ENCODE data around the gene TOX2.

TOX2 gene

DNA sequence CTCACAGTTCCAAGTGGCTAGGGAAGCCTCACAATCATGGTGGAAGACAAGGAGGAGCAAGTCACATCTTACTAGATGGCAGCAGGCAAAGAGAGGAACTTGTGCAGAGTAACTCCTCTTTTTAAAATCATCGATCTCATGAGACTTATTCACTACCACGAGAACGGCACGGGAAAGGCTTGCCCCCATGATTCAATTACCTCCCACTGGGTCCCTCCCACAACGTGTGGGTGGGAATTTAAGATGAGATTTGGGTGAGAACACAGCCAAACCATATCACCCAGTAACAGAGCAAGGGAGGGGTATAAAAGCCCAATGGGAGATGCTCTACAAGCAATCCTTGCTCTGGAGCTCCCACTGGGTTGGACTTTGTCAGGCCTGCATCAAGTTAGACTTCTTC lies 192.0 kb downstream of the TOX2 start:
- peaks cover 17% of the 10 kb centered on the region for H3K9me3 Mint-ChIP-seq
- peaks cover 34% of the 10 kb centered on the region for H3K27me3 Mint-ChIP-seq
- no peak overlapping the region for H3K4me3 Mint-ChIP-seq
- no peak overlapping the region for H3K27ac Mint-ChIP-seq
- no peaks in the 10 kb centered on the region for H3K36me3 Mint-ChIP-seq (ENCODE audit: low read depth)
- intact Hi-C loops (cut with micrococcal nuclease): no loop called here
- H3K4me1 Mint-ChIP-seq (ENCODE audit: low read depth): no peaks in the 10 kb centered on the region

DNA sequence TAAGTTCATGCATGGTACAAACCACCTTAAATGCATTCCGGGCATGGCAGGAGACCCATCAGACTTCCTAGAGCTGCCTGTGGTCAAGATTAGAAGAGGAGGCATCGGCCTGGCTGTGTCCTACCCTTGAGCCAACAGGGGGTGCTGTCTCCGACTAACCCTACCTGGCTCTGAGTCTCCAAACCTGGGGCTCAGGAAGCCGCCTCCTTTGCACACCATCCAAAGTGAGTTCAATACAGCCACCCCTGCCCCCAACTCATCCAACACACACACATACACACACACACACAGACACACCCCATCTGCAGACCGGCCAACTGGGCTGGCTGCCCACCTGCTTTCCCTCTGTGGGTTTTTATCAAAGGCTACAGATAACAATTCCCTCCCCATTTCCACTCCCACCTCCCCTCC lies 195.3 kb downstream of the TOX2 start:
- intact Hi-C loops (cut with micrococcal nuclease): no loop called here
- no peaks in the 10 kb centered on the region for H3K4me1 Mint-ChIP-seq (ENCODE audit: low read depth)

DNA sequence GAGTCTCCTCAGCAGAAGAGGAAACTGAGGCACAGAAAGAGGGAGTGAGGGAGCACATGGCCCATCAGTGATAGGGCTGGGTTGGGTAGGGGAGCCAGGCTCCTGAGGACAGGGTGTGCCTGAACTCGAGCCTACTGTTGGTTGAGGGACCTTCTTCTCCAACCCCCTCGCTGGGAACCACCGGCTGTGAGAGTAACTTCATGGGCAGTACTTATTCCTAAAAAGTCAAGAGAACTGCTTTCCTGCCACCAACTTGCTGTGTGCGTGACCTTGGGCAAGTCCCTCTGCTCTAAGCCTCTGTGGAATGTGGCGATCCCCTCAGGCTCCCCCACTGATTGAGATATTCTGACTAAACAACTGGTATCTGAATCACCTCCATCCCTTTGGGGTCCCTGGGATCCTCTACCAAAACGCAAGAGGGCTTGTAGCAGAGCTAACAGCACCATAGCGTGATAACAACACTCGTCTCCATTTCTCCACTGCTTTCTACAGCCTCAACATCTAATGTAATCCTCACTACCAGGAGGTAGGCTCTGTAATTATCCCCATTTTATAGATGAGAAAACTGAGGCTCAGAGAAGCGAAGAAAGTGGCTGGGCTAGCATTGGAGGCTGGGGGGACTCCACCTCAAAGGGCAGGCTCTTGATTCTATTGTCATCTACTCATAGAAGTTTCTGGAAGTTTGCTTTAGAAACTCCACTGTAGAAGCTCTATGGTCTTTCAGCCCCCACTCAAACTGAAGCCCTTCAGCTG lies 196.3 kb downstream of the TOX2 start:
- H3K27me3 Mint-ChIP-seq: peaks cover 44% of the 10 kb centered on the region
- H3K4me3 Mint-ChIP-seq: no peak overlapping the region
- H3K27ac Mint-ChIP-seq: no peak overlapping the region
- H3K9me3 Mint-ChIP-seq: peaks cover 17% of the 10 kb centered on the region
- H3K36me3 Mint-ChIP-seq (ENCODE audit: low read depth): no peaks in the 10 kb centered on the region
- intact Hi-C loops (cut with micrococcal nuclease): no loop called here
- H3K4me1 Mint-ChIP-seq (ENCODE audit: low read depth): no peaks in the 10 kb centered on the region

More for the DNA sequence above, 195.3 kb downstream of the TOX2 start:
- Mint-ChIP-seq H3K36me3 (ENCODE audit: low read depth) (no peaks in the 10 kb centered on the region), H3K9me3 (peaks cover 17% of the 10 kb centered on the region), H3K4me3 (no peak overlapping the region), H3K27me3 (peaks cover 43% of the 10 kb centered on the region), H3K27ac (no peak overlapping the region)

DNA sequence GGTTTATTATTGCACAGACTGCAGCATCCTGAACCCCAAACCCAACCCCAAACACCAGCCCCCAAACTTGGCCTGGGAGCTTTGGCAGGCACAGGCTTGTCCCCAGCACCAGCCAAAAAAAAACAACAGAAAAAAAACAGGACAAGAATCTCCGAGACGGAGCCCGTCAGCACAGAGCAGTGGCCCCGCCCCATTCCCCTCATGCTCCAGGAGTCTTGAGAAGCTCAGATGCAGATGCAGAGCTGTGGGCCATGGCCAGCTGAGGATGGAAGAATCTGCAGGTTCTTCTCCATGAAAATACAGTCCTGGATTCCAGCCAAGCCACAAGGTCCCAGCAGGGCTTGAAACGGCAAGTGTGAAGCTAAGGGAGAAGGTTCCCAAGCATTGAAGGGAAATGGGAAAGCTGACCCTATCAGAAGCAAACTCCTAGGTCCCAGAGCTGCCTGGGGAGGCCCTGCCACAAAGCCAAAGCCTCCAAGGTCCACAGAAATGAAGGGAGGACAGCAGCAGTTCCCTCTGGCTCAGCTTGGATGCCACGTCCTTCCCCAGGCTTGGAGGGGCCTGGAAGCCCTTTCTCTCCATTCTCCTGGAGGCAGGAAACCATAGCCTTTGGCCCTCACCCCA lies 197.2 kb downstream of the TOX2 start:
- H3K27me3 Mint-ChIP-seq: peaks cover 46% of the 10 kb centered on the region
- intact Hi-C loops (cut with micrococcal nuclease): no loop called here
- peaks cover 17% of the 10 kb centered on the region for H3K9me3 Mint-ChIP-seq

DNA sequence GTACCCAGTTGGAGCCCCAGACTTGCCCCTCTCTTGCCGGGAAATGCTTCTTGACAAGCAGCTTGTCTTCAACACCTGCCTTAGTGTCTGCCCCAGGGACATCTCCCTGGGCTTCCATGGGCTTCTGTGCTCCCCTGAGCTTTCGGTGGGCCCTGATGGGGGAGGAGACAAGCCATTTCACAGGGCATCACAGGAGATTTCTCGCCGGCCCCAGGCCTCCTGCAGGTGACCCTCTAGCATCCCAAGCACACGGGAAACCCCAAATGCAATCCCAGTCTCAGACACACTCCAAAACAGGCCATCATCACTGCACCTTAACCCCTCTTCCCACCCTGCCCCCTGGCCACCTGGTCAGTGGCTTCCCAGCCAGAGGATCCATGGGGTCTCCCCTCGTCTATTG lies 197.8 kb downstream of the TOX2 start:
- no peaks in the 10 kb centered on the region for H3K36me3 Mint-ChIP-seq (ENCODE audit: low read depth)
- H3K4me1 Mint-ChIP-seq (ENCODE audit: low read depth): no peaks in the 10 kb centered on the region
- peaks cover 13% of the 10 kb centered on the region for H3K9me3 Mint-ChIP-seq
- intact Hi-C loops (cut with micrococcal nuclease): no loop called here
- H3K27me3 Mint-ChIP-seq: peaks cover 53% of the 10 kb centered on the region
- H3K27ac Mint-ChIP-seq: no peak overlapping the region
- H3K4me3 Mint-ChIP-seq: no peak overlapping the region

More for the DNA sequence above, 197.2 kb downstream of the TOX2 start:
- Mint-ChIP-seq H3K4me1 (ENCODE audit: low read depth) (no peaks in the 10 kb centered on the region), H3K27ac (no peak overlapping the region), H3K36me3 (ENCODE audit: low read depth) (no peaks in the 10 kb centered on the region), H3K4me3 (no peak overlapping the region)

DNA sequence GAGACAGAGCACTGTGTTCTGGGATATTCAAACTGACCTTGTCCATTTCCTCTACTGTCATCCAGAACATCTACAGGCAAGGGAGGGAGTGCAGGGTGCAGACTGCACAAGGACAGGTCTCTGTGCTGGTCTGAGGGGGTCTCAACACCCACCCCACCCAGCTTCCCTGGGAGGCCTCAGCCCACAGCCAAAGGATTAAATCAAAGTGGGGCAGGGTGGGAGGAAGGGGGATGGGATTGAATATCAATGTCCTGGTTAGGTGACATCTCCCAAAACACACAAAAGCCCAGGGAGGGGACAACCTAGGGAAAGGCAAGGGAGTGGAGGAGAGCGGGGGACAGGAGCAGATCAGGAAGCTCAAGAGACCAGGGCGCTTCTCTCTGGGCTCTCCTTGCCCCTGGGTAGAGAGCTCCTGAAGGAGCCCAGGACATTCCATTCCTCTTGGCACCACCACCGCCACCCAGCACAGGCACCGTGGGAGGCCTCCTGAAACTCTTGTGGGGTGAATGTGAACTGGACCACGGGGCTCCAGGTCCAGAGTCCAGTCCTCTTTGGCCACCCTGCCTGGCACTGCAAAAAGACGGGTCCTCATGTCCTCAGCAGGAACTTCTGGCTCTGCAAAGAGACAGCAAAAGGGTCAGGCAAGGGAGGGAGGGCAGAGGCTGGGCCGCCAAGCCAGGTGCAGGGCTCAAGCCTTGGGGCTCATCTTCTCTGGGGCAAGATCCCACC lies 198.4 kb downstream of the TOX2 start:
- intact Hi-C loops (cut with micrococcal nuclease): no loop called here
- peaks cover 7% of the 10 kb centered on the region for H3K9me3 Mint-ChIP-seq
- no peaks in the 10 kb centered on the region for H3K4me1 Mint-ChIP-seq (ENCODE audit: low read depth)
- H3K27ac Mint-ChIP-seq: no peak overlapping the region
- peaks cover 57% of the 10 kb centered on the region for H3K27me3 Mint-ChIP-seq
- H3K4me3 Mint-ChIP-seq: no peak overlapping the region
- H3K36me3 Mint-ChIP-seq (ENCODE audit: low read depth): no peaks in the 10 kb centered on the region

DNA sequence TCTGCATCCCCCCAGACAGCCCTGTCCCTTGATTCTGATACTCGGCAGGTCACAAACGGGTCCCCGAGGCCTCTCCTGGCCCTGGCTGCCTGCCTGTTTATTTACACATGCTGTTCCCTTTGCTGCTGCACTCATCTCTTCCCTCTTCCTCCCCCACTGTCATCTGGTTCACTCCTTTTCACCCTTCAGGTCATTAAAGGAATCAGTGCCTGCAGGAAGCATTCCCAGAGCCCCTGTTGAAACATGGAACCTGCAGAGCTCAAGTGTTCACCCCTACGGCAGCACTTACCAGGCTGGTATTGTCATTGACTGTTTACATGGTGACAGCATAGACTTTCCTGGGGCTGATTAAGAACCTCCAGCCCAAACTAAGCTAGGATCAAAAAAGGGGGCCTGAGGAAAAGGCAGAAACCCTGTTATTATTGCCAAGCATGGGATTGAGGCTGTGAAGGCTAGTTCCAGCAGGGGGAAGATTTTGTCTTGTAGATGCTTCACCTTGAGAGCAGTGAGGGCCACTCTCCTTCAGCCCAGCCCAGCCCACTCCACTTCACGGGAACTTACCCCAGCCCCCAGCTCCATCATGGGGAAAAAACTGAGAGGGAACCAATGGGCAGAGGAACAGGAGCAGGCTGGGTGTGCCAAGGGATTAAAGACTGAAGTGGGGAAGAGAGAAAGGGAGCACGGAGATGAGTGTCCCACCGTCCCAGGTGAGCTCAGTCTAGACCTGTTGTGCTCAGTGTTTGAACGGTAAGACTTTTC lies 199.1 kb downstream of the TOX2 start:
- intact Hi-C loops (cut with micrococcal nuclease): no loop called here

DNA sequence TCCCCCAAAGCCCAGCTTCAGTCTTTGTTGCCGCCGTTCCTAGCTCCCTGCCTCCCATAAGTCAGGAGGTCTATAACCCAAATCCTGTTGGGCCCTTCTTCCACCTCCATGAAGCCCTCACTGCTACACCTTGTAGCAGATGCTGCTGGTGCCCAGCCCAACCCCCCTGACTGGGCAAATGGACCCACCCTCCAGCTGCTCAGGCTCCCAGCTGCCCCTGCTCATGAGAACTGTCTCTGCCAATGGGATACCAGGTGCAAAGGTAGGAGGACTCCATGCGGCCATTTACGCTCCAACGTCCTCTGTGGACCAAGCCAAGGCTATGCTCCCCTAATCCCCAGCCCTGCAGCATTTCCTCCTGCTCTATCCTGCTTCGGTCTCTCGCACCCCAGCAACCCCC lies 200.5 kb downstream of the TOX2 start:
- H3K9me3 Mint-ChIP-seq: no peaks in the 10 kb centered on the region
- H3K27ac Mint-ChIP-seq: no peak overlapping the region
- no peaks in the 10 kb centered on the region for H3K4me1 Mint-ChIP-seq (ENCODE audit: low read depth)
- intact Hi-C loops (cut with micrococcal nuclease): no loop called here
- H3K4me3 Mint-ChIP-seq: no peak overlapping the region
- H3K36me3 Mint-ChIP-seq (ENCODE audit: low read depth): no peaks in the 10 kb centered on the region
- H3K27me3 Mint-ChIP-seq: peaks cover 58% of the 10 kb centered on the region

More for the DNA sequence above, 199.1 kb downstream of the TOX2 start:
- Mint-ChIP-seq H3K9me3 (no peaks in the 10 kb centered on the region), H3K27me3 (peaks cover 59% of the 10 kb centered on the region), H3K36me3 (ENCODE audit: low read depth) (no peaks in the 10 kb centered on the region), H3K4me3 (no peak overlapping the region), H3K4me1 (ENCODE audit: low read depth) (no peaks in the 10 kb centered on the region), H3K27ac (no peak overlapping the region)

DNA sequence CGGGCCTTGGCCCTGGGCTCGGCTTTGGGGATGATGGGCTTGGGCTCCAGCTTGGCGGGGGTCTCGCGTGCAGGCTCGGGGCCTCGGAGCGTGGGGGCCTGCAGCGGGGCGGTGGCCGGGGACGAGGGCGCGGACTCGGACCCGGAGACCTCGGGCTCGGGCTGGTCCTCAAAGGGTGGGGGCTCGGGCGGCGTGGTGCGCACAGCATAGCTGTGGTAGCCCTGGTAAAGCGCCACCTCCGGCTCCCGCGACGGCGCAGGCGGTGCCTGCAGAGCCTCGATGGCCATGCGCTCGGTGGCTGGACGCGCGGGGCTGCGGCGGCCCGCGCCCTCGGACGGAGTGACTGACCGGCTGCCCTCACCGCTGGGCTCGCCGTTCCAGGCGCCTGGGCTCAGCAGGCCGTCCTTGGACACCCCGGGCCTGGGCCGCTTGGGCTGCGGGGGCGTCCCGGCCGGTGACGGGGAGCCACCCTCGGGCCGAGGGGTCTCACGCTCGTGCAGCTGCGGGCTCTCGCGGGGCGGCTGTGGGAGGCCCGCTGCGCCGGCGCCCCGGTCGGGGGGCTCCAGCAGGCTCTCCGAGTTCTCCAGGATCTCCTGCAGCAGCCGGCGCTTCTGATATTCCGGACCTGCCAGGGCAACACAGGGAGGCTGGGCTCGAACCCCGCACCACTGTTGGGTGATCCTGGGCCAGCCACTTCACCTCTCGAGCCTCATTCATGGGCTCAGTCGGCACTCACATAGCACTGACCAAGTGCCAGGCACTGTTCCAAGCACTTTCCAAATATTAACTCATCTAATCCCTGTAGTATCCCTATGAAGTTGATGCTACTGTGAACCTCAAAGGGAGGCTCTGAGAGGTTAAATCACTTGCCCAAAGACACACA lies 201.4 kb downstream of the TOX2 start:
- no peaks in the 10 kb centered on the region for H3K36me3 Mint-ChIP-seq (ENCODE audit: low read depth)
- H3K4me3 Mint-ChIP-seq: no peak overlapping the region
- peaks cover 55% of the 10 kb centered on the region for H3K27me3 Mint-ChIP-seq
- no peaks in the 10 kb centered on the region for H3K4me1 Mint-ChIP-seq (ENCODE audit: low read depth)
- H3K27ac Mint-ChIP-seq: no peak overlapping the region
- intact Hi-C loops (cut with micrococcal nuclease): loop anchor here (1.0 kb wide), 1 partner anchor 74 kb away; no protein-coding TSS in a partner anchor
- H3K9me3 Mint-ChIP-seq: no peaks in the 10 kb centered on the region

DNA sequence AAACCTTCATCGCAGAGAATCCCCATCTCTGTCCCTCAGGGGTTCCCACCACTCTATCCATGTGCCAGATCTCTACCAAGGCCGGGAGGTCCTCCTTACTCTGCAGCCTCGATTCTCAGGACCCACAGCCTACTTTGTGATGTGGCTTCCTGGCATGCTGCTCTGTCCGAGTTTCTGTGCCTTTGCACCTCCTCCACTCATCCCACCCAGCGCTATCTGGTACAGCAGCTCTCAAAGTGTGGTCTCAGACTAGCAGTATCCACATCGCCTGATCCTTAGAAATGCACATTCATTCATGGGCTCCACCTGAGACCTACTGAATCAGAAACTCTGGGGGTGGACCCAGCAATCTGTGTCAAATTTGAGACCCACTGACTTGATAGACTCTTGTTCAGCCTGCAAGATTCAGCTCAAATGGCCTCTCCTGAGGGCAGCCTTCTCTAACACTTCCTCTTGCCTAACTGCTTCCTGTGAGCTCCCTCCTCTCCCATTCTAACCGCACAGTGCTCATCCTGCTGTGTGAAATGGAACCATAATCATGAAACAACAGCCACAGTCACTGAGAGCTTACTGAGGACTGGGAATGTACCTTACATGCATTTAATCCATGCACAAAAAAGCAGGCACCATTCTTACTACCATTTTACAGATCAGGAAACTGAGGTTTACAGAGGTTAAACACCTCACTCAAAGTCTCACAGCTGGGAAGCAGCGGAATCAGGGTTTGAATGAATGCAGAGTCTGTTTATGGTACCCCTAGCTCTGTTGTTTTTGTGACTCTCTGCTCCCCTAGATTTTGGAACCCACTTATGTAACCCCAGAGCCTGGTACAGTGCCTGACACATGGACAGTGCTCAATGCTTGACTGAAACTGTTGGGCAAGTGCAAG lies 202.9 kb downstream of the TOX2 start:
- Mint-ChIP-seq H3K9me3 (no peaks in the 10 kb centered on the region), H3K27ac (no peak overlapping the region), H3K36me3 (ENCODE audit: low read depth) (no peaks in the 10 kb centered on the region), H3K27me3 (peaks cover 54% of the 10 kb centered on the region), H3K4me1 (ENCODE audit: low read depth) (no peaks in the 10 kb centered on the region), H3K4me3 (no peak overlapping the region)
- intact Hi-C loops (cut with micrococcal nuclease): no loop called here

DNA sequence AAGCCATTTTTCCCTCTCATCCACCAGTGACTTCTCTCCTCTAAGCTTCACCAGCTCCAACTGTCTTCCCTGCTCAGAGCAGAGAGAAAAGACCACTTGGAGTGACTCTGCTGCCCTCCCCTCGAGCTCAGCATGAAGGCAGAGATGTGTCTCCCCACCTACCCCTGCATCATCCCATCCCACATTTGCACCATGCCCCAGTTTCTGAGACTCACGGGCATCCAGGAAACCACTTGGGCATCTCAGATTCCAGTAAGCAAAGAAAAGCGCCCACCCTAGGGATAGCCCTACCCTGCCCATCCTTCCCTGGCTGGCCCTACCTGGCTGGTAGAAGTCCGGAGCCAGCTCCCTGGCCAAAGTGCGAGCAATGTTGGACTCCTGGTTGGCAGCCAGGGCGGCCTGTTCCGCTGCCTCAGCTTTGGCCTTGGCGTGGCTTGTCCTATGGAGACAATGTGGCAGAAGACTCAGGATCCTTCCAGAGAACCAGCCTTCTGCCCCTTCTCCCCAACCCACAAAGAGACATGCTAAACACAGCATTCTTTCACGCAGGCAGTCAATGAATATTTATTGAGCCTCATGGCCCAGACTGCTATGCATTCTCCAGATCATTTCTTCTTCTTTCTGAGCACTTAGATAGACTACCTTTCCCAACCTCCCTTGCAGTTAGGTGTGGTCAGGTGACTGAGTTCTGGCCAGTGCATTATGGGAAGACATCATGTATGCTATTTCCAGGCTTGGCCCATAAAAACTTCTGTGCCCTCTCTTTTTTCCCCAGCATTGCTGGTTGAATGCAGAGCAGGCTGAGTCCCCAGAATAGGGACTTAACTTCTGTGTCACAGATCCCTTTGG lies 203.8 kb downstream of the TOX2 start:
- peaks cover 55% of the 10 kb centered on the region for H3K27me3 Mint-ChIP-seq
- H3K9me3 Mint-ChIP-seq: no peaks in the 10 kb centered on the region
- H3K4me3 Mint-ChIP-seq: no peak overlapping the region
- no peak overlapping the region for H3K27ac Mint-ChIP-seq
- H3K4me1 Mint-ChIP-seq (ENCODE audit: low read depth): no peaks in the 10 kb centered on the region
- no peaks in the 10 kb centered on the region for H3K36me3 Mint-ChIP-seq (ENCODE audit: low read depth)
- intact Hi-C loops (cut with micrococcal nuclease): no loop called here

All from dendritic cell treated with granulocyte-macrophage colony-stimulating factor and Interleukin-4, amounts not matched to agents 40 ng/mL and 50 ng/mL, for 4 days (primary cell).